Stimulated activated CD8-positive, alpha-beta memory T cell treated with anti-CD3 and anti-CD28 coated beads, Interleukin-4, amount 100 ng/mL, for 48 hours (primary cell): Measurements from ENCODE around the gene SCO2.

Source experiments
- DNase-seq: peaks from one replicate; pipeline ENCODE4 v3.0.0-alpha.2; 2020

The SCO2 gene

DNA sequence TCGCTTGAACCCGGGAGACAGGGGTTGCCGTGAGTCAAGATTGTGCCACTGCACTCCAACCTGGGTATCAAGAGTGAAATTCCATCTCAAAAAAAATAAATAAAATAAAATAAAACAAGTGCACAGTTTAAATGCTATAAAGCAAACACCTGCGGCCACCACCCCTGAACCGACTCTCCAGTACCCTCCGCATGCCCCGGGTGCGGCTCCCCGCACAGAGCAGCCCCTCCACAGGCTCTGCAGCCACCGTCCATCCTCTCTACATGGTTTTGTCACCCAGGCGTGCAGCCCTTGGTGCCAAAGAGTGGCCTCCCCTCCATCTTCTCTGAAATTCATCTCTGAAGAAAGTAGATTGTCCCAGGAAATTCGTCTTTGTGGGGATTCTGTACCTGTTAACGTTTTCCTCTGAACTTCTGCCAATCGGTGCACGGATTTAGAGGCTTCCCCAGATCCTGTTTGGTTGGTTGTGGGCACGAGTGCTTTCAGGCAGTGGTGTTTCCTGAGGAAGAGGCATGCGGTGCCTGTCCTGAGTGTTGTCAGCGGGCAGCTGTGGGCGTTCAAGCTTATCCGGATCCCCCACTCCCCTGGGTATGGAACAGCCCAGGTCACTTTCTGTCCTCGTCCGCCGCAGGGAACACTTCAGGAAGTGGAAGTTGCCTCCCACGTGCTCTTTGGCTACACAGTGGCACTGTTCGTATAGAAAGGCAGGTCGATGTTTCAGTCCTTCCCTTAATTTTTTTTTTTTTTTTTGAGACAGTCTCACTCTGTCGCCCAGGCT lies 34.7 kb downstream of the SCO2 start:
- no peak for DNase-seq

- DNase-seq = no peak
Measured at GRCh38 chr22:50489363-50490243, 35.8 kb downstream of the SCO2 start.

DNA sequence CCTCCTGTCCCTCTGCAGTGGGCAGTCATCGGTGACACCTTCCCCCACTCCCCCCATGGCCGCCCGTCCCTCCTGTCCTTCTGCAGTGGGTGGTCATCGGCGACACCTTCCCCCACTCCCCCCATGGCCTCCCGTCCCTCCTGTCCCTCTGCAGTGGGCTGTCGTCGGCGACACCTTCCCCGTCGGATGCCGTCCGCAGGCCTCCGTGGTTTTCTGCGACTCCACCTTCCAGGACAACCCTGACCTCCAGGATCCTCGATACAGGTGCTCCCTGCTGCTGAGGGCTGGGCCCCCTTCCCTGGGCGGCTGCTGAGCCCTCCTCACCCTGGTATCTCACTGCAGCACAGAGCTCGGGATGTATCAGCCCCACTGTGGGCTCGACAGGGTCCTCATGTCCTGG lies 36.5 kb downstream of the SCO2 start:
- no peak for DNase-seq

- DNase-seq = no peak
Measured at GRCh38 chr22:50488006-50488677, 37.3 kb downstream of the SCO2 start.

DNA sequence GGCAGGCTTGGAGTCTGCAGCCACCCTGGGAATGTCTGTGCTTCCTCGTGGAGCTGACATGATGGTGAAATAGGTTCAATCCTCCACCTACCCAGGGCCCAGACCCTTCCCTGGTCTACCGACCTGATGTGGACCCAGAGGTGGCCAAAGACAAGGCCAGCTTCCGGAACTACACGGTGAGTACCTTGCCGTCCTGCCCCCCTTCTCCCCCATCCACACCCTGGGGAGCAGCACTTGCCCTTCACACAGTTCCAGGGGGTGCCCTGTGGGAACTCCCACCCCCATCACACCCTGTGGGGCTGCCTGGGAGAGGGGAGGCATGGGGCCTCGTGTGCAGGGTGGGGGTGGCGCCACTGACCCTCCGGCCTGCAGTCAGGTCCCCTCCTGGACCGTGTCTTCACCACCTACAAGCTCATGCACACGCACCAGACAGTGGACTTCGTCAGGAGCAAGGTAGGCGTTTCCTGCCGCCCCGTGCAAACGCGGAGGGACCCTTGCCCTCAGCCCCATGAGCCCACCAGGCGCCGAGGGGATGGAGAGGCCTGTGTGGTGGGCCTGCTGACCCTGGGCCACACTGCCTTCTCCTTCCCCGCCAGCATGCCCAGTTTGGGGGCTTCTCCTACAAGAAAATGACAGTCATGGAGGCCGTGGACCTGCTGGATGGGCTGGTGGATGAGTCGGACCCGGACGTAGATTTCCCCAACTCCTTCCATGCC lies 38.0 kb downstream of the SCO2 start:
- no peak for DNase-seq

- no peak for DNase-seq
Measured at GRCh38 chr22:50486561-50487289, 38.7 kb downstream of the SCO2 start, which contains the start of gene MIOX. MIOX (plus strand) TSS chr22:50486859; CDS start chr22:50486898, 39 bp downstream.

- no peak for DNase-seq
Measured at GRCh38 chr22:50485221-50486131, 39.9 kb downstream of the SCO2 start.

- no peak for DNase-seq
Measured at GRCh38 chr22:50483977-50484853, 41.2 kb downstream of the SCO2 start.

DNA sequence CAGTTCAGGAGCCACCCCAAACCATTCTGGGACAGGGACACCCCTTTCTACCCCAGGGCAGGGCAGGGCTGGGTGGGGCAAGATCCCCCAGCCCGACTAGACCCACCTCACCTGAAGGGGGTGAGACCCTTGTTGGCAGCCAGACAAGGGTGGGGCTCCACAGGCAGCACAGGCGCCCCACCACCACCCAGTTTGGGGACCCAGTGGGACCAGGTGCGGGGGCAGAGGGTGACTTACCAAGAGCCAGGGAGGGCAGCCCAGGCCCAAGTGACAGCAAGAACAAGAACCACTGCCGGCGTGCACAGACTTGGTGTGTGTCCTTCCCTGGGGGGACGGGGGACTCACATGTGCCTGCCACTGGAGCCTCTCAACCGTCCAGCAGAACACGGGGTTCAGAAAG lies 41.8 kb downstream of the SCO2 start:
- no peak for DNase-seq

DNA sequence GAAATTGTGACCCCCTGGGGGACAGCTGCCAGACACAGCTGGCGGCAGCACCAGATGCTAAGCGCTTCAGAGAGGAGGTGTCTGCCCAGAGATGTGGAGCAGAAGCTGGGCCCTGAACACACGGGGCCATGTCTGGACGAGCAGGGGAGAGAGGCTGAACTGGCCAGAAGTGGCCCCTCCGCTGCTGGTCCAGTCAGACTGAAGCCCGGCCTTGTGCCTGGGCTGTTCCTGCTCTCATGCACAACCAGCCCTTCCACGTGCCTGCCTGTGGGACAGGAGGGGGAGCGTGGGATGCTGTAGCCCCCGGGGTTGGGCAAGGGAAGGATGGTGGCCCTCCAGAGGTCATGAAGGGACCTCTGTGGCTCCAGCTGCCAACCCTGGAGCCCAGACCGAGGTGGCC lies 42.3 kb downstream of the SCO2 start:
- no peak for DNase-seq

DNA sequence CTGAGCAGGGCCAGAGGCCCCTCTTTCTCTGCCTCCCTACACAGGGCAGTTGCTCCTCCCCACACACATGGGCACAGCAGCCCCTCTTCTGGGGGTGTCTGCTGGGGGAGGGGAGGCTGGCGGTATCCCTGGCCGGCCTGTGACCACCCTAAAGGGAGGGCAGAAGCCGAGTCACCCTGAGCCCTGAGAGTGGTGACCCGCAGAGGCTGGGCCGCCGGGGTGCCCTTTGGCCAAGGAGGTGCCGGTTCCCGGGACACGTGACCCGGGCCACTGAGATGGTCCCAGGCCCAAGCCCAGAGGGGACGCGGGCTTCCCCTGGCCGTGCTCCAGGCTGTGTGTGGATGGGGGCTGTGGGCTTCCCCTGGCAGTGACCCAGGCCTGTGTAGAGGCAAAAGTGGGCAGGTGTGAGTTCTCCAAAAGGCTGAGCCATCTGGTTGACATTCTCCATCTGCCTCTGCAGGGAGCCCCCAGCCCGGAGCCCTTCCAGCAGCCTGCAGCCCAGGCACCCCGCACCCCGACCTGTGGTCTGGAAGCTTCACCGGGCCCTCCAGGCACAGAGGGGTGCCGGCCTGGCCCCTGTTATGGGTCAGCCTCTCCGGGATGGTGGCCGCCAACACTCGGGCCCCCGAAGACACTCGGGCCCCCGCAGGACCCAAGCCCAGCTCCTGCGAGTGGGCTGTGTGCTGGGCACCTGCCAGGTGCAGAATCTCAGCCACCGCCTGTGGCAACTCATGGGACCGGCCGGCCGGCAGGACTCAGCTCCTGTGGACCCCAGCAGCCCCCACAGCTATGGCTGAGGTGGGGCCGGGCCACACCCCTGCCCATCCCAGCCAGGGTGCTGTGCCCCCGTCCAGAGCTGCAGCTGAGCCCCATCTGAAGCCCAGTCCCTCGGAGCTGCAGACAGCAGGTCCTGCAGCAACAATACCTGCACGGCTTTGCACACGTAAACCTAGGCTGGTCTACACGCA lies 43.0 kb downstream of the SCO2 start:
- DNase-seq = no peak

DNA sequence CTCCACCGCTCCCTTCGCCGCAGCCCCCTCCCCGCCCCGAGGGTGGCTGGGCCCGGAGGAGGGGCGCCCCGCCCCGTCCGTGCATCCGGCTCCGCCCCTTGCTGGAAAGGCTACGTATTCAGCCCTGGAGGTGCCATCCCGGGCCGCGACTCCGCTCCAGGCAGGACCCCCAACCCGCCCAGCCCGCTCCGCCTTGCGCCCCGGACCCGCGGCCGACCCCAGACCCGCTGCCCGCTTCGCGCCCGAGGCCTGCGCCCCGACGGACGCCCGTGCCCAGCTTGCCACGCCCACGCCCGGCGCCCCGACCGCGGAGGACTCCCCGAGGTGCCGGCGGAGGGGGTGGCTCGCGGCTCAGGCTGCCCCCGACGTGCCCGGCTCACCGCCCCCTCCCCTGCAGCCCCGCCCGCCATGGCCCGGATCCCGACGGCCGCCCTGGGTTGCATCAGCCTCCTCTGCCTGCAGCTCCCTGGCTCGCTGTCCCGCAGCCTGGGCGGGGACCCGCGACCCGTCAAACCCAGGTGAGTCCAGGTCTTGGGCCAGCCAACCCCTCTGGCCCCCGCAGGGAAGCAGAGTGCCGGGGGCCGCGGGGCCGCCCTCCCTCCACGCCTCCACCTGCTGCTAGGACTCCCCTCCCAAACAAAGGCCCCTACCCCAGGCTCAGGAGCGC lies 43.8 kb downstream of the SCO2 start, which contains the start of gene ADM2:
Gene ADM2 (plus strand): TSS at position 104 of the 667 bp plus-strand sequence. CDS start 305 bp downstream, at position 409.
- DNase-seq = peak; percentile 78

DNA sequence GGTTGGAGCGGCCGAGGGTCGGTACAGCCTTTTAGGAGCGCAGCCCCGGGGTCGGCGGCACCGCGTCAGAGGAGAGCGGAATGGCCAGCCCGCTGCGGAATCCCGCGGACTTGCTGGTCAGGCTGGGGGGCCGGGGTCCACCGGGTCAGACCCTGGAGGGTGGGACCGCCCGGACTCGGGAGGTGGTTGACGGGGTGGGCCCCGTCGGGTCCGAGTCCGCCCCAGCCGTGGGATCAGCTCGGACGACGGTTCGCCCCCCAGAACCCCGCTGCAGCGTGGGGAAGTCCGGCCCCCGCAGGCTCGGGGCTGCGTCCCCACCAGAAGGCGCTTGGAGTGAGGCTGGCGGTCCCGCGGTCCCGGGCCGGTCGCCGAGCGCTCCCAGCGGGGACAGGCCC lies 44.4 kb downstream of the SCO2 start:
- no peak for DNase-seq

GRCh38 chr22:50479721-50480120 lies 45.7 kb downstream of the SCO2 start:
- no peak for DNase-seq

GRCh38 chr22:50477923-50478322 lies 47.5 kb downstream of the SCO2 start:
- DNase-seq = no peak

DNA sequence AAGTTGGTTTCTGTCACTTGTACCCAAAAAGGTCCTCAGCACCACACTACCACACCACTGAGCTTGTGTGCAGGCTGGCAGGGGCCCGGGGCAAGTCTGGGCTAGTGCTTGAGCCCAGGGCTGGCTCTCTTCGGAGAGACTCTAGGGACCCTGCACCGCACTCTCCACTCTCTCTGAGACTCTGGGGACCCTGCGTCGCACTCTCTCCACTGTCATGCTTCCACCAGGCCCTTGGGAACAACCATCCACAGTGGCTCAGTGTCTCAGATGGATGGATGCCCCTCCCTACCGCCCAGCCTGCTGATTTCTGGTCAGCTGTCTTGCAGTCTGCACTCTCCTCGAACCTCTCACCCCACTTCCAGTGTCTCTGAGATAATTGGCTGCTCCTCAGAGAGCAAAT lies 48.5 kb downstream of the SCO2 start:
- no peak for DNase-seq

GRCh38 chr22:50475652-50476002 lies 49.8 kb downstream of the SCO2 start:
- DNase-seq = no peak
